Astrocyte of the hippocampus (primary cell): ENCODE measurements around the gene FNIP1.
"Not testable (repeated sequence)": the region's sequence is repeated elsewhere in the genome, so short reads cannot be mapped to it uniquely, and the experiment has no call there.

Source experiments
- DNase-seq: peaks from one replicate; pipeline ENCODE4 v3.0.0; 2011; ENCODE audit warnings: low read depth, low spot score

Gene FNIP1

DNA sequence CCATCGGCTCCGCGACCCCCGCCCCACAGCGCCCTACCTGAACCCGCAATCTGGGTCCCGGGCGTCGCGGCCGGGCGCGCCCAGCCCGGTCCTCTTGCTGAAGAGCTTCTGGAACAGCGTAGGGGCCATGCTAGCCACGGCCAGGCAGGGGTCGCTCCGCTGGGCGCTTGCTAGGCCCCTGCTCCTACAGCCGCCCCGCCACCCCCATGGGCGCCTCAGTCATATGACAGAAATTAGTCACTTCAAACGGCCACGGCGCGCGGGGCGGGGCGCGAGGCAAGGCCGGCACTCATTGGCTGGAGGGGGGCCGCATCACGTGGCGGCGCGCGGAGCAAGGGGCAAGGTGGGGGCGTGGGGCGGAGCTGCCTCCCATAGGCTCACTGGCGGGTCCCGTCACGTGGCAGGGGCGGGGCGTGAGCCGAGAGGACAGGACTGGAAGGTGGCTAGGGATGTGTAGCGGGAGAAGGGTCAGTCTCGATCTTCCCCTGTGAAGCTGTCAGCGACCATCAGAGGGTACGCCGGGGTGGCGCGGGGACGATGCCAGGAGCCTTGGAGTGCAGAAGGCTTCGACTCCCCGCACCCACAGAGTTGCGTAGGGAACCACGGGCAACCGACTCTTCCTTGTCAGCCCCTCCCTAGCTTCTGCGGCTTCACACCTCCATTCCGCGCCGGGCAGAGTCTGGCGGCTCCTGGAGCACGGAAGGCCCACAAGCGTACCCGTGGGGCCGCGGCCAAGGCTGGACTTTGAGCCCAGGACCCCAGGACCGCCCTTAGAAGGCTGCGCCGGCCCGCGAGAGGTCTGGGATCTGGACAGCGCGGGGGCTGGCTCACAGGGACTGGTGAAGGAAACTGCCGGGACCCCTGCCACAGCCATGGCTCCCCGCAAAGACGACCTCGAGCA lies at the start of gene FNIP1:
TSS of gene FNIP1 (minus strand) at position 225 of the 901 bp plus-strand sequence. CDS start at position 129, 96 bp downstream.
- peak; percentile 99 for DNase-seq

DNA sequence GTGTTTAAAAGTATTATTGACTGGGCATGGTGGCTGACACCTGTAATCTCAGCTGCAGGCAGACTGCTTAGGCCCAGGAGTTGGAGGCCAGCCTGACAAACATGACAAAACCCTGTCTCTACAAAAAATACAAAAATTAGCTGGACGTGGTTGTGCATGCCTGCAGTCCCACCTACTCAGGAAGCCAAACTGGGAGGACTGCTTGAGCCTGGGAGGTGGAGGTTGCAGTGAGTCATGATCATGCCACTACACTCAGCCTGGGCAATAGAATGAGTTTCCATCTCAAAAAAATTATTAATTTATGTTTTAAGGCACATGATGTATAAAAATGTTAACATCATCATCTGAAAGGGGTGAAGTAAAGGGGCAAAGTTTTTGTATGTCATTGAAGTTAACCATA lies 49.7 kb upstream of the FNIP1 start:
- no peak for DNase-seq

DNA sequence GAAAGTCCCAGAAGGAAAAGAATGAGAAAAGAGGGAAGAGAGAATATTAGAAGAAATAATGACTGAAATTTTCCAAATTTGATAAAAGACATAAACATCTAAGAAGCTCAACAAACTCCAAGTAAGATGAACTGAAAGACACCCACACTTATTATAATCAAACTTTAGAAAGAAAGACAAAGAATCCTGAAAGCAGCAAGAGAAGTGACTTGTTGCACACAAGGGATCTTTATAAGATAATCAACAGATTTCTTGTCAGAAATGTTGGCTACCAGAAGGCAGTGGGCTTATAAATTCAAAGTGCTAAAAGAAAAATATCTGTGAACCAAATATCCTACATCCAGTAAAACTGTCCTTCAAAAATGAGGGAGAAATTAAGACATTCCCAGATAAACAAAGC lies 49.0 kb upstream of the FNIP1 start:
- DNase-seq: no peak

DNA sequence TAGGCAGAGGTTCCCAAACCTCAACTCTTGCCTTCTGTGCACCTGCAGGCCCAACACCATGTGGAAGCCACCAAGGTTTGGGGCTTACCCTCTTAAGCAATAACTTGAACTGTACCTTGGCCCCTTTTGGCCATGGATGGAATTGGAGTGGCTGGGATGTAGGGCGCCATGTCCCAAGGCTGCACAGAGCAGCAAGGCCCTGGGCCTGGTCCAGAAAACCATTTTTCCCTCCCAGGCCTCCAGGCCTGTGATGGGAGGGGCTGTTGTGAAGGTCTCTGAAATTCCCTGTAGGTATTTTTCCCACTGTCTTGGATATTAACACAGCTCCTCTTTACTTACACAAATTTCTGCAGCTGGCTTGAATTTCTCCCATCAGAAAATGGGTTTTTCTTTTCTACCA lies 46.2 kb upstream of the FNIP1 start:
- DNase-seq: not testable (repeated sequence)

DNA sequence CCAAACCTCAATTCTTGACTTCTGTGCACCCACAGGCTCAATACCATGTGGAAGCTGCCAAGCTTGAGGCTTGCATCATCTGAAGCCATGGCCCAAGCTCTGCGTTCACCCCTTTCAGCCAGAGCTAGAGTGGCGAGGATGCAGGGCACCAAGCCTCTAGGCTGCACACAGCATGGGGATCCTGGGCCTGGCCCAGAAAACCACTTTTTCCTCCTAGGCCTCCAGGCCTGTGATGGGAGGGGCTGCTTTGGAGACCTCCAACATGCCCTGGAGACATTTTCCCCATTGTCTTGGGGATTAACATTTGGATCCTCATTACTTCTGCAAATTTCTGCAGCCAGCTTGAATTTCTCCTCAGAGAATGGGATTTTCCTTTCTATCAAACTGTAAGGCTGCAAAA lies 35.9 kb upstream of the FNIP1 start:
- not testable (repeated sequence) for DNase-seq

DNA sequence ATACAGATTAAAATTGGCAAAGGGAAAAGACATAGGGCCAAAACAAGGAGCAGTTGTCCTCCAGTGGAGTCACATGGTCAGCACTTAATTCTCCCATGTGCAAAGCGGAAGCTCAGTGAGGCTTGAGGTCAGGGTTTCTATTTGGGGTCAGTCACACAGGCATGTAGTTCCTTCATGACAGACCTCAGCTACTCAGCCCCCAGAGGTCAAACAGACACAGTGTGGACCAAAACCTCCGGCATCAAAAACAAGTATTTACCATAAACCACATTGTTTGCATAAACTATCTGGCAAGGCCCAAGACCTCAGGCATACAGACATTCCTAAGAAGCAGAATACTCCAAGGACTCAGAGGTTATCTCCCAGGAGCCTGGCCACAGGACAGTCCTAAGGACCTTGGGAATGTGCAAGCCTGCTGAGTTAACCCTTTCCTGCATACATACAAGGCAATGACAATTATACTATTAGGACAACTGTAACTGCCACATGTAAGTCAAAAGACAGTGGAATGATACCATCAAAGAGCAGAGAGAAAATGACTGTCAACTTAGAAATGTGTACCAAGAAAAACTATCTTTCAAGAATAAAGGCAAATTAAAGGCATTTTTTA lies 28.7 kb upstream of the FNIP1 start:
- DNase-seq: peak; percentile 13

DNA sequence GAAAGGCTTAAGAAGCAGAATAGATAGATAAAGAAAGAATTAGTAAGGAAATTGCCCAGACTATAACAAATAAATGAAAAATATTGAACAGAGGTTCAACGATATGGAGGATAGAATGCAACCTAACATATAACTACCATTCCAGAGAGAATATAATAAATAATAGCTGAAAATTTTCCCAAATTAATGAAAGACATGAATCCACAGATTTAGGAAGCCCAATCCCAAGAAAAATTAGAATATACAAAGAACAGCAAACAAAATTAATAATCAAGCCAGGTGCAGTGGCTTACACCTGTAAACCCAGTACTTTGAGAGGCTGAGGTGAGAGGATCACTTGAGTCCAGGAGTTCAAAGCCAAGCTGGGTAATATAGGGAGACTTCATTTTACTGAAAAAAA lies 27.8 kb upstream of the FNIP1 start:
- no peak for DNase-seq

DNA sequence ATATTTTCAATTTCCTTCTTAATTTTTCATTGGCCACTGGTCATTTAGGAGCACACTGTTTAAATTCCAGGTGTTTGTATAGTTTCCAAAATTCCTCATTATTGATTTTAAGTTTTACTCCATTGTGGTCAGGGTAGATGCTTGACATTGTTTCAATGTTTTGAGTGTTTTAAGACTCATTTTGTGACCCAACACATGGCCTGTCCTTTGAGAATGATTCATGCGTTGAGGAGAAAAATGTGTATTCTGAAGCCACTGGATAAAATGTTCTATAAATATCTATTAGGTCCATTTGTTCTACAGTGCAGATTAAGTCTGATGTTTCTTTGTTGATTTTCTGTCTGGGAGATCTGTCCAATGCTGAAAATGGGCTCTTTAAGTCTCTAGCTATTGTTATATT lies 24.4 kb upstream of the FNIP1 start:
- DNase-seq: peak; percentile 23

DNA sequence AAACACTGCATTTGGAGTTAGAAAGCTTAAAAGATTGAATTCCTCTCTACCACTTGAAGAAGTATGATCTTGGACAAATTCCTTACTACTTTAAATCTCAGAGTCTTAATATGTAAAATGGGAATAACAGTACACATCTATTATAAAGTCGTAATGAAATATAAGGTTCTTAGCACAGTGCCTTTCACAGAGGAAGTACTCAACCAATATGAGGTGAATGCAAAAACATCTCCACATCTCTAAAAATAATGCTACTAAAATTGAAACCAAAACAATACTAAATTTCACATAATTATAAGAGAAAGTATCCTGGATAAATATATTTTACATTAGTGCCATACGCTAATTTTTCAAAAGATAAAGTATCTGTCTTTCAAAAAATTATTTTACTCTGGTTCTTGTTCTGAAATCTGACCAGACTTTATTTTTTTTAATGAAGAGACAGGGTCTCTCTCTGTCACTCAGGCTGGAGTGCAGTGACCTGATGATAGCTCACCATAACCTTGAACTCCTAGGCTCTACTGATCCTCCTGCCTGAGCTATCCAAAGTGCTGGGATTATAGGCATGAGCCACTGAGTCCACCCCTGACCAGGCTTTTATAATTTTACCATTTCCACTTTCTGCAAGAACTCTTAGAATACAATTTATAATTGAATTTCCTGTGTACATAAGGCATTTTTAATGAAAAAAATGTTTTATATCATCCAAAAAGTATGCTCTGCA lies 21.3 kb upstream of the FNIP1 start:
- no peak for DNase-seq

DNA sequence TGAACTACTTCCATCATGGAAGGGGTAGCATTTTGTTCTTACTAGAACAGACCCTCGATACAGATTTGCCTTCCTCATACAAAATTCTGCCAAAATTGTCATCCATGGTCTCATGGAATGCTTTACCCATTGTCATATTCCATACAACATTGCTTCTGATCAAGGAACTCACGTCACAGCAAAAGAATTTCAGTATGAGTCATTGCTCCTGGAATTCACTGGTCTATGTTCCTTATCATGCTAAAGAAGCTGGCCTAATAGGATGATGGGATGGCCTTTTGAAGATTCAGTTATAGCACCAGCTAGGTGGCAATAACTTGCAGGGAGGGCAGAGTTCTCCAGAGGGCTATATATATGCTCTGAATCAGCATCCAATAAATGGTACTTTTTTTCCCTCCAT lies 18.2 kb upstream of the FNIP1 start:
- DNase-seq: peak; percentile 80

DNA sequence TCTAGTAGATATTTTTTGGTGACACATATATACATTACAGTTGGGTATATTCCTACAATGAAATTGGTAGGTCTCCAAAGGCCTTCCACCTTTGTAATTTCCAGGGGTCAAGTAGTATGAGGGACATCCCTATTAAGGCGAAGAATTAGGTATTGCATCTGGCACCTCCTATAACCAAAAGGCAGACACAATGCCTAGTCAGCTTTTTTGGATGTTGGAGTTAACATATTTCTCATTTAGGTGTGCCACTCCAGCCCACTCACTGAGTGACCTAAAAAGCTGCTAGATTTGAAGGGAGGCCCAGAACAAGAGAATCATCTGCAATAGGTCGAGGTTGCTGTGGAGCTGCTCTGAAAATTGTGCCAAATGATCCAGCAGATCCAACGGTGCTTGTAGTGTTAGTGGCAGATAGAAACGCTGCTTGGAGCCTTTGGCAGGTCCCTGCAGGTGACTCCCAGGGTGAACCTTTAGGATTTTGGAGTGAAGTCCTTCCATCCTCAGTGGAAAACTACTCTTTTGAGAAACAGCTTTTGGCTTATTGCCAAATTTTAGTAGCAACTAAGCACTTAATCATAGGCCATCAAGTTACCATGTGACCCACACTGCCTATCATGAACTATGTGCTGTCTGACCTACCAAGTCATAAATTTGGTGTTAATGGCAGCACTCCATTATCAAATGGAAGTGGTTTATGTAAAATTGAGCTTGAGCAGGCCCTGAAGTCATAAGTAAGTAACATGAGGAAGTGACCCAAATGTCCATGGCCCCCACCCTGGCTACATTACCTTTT lies 15.7 kb upstream of the FNIP1 start:
- DNase-seq: no peak

DNA sequence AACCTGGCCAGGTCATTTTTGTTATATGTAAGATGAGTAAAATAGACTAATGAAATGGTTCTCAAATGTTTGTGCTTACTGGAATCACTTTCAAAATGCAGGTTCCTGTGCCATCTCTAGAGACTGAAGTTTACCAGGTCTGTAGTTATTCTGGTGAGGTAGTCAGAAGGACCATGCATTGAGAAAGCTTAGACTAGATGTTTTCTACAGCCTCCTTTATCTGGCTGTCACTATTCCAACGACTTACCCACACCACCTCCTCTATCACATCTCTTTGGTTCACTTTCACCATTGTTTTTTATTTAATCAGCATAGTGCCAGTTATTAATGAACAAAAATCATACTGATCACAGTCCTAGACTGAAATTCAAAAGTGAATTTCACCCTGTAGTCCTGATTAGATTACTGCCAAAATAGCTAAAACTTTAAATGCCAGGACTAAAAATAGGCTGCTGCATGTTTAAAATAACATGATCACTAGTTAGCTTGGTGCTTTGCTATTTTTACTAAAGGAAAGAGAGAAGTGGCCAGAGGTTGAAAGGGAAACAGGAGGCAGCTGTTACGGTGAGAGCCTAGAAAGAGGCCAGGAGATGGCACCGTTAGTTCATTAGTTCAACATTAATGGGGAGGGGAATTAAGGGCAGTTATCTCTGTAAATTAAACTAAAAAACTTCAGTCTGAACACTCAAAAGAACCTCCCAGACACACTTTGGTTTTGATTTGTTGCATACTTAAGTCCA lies 13.9 kb upstream of the FNIP1 start:
- peak; percentile 20 for DNase-seq

DNA sequence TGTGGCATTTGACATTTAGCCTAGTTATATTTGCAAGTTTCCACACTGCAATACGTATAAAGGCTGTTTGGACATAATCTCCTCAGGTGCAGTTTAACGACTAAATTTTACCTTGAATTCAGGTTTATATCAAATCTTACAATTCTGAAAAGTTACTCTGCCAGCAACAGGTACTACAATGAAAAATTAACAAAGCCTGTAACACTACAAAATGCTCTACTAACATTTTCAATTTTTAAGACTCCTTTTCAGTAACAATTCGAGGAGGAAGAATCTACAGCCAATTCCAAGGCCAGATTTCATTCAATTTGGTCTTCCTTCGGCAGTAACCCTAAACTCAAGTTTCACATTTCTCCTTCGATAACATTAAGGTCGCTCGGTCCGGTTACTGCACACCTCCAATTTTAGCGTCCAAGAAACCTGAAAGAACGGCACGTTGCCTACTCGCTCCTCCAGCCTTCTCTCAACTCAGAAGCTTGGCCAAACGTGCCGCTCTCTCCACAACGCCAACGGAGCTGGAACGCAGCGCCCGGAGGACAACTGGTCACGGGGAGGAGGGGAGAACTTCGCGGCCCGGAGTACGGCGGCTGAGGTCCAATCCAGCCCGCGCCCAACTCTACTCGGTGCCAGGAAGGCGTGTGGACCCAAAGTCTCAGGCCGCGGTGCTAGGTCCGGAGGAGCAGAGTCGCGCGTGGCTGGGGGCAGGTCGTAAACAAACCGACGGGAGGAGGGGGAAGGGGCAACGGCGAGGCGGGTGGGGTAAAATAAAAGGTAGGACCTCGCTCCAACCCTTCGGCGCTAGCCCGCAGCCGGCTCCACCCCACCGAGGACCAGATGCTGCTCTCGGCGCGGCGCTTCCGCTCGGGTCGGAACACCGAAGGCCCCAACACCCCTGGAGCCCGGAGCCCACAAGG lies 681 bp downstream of the FNIP1 start:
- DNase-seq: peak; percentile 75

DNA sequence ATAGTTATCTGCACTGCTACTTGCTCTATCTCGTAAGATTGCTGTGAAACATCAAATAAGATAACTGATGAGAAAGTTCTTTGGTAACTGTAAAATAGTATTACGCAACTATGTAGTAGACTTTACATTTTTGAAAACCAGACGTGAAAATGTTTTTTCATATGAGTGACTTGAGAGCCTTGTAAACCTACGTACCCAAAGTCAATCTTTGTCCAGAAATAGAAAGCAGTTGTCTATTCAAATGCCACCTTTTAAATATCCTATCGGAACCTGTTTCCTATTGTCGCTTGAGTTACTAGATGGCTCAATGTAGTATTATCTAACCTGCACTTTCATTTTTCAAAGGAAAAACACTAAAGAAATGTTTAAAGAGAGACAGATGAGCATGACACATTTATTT lies 1.6 kb downstream of the FNIP1 start:
- no peak for DNase-seq

DNA sequence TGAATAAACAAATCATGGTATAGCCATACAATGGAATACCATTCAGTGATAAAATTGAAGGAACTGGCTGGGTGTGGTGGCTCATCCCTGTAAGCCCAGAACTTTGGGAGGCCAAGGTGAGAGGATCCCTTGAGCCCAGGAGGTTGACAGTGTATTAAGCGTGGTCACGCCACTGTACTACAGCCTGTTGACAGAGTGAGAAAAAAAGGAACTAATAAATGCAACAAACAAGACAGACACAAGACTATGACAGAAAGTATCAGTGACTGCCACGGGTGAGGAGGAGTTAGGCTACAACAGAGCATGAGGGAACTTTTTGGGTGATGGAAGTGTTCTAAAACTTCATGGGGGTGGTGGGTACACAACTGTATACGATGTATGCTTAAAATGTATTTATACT lies 2.2 kb downstream of the FNIP1 start:
- no peak for DNase-seq

DNA sequence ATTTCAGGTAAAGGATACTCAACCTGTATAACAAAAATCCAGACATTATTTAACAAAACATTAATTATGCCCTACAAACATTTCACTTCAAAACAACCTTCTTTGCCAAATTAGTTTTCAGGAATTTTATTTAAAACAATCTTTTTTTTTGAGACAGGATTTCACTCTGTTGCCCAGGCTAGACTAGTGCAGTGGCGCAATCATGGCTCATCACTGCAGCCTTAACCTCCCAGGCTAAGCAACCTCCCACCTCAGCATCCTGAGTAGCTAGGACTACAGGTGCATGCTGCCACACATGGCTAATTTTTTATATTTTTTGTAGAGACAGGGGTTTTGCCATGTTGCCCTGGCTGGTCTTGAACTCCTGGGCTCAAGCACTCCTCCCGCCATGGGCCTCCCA lies 3.9 kb downstream of the FNIP1 start:
- DNase-seq: no peak

DNA sequence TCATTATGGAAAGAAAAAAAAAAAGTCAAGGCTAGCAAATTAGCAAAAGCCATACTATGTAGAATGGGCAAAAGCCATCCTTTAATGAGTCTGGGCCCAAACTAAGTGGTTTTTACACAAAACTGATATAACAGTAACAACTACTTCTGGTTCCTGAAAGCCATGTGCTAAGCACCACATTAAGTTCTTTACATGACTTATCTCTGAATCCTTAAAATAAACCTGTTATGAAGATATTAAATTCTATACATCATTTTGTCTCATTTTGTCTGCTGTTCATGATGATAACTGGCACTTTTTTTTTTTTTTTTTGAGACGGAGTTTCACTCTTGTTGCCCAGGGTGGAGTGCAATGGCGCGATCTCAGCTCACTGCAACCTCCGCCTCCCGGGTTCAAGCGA lies 5.0 kb downstream of the FNIP1 start:
- DNase-seq: no peak

DNA sequence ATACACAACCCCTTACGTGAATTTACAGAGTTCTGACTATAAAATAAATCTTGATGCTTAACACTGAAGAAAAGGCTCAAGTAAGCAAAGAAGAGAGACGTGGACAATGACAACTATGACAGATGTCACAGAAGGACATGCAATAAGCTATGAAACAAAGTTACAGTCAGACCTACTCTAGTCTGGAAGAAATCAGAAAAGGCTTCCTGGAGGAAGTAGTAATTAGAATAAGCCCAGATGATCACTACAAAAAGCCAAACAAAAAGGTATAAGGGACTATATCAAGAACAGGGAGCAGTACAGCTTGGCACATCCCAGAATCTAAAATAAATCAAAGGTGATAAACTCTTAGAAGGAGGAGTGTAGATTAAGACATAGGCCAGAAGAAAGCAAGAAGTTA lies 6.3 kb downstream of the FNIP1 start:
- no peak for DNase-seq

DNA sequence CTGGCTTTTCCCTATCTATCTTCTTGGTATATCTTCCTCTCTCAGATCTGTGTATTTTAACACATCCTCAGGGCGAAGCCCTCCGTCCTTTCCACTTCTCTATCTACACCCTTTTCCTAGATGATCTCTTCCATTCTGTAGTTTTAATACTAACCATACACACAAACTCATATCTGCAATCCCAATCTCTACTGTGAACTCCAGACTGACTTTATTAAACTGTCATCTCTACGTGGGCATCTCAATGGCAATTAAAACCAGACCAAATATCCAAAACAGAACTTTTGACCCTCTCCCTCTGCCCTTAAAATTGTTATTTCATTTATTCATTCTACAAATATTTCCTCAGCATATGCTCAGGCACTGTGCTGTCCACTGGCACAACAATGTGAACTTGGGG lies 7.1 kb downstream of the FNIP1 start:
- no peak for DNase-seq

DNA sequence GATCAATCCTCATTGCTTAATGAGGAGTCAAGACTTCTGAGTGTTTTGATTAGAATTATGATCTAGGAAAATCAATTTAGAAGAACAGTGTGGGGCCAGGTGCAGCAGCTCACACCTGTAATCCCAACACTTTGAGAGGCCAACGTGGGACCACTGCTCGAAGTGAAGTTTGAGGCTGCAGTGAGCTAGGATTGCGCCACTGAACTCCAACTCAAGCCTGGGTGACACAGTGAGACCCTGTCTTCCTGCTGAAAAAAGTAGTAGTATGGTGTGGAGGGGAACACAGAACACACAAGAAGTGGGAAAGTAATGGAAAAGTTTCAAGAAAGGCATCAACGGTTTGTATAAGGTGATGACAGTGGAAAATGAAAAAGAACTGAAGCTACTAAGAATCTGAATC lies 9.1 kb downstream of the FNIP1 start:
- DNase-seq: no peak
